Activated CD4-positive, alpha-beta T cell treated with anti-CD3 and anti-CD28 coated beads, Interleukin-2, amount 10 ng/mL, durations not matched to agents 24 days and 14 days (primary cell): ENCODE results near the gene F13A1. TPM values are rescaled to one million over a fixed set of nuclear protein-coding genes. Genes with fewer than 3 reads are reported as not detected.

Source experiments
- DNase-seq: peaks from one replicate; pipeline ENCODE4 v3.0.0; 2022
- H3K27ac Mint-ChIP-seq: one replicate; pipeline ENCODE4 v1.8.0; 2022; ENCODE audit warnings: mild to moderate bottlenecking, mixed read lengths
- H3K27me3 Mint-ChIP-seq: one replicate; pipeline ENCODE4 v1.8.0; 2022; ENCODE audit warnings: mixed read lengths
- H3K36me3 Mint-ChIP-seq: one replicate; pipeline ENCODE4 v1.8.0; 2022; ENCODE audit warnings: low read depth, mild to moderate bottlenecking, mixed read lengths
- H3K4me1 Mint-ChIP-seq: one replicate; pipeline ENCODE4 v1.8.0; 2021; ENCODE audit warnings: mixed read lengths
- H3K4me3 Mint-ChIP-seq: one replicate; pipeline ENCODE4 v1.8.0; 2022; ENCODE audit warnings: mild to moderate bottlenecking, moderate library complexity, mixed read lengths
- H3K9me3 Mint-ChIP-seq: one replicate; pipeline ENCODE4 v1.8.0; 2021; ENCODE audit warnings: mixed read lengths
- intact Hi-C: fragments of 100-400 bp; cut with micrococcal nuclease; formaldehyde crosslinking; loops from one replicate; pipeline ENCODE4 v1.15.1; 2023
- total RNA-seq: library from RNA; stranded (reverse); gene quantifications from 2 replicates; pipeline ENCODE4 v1.2.3, GENCODE V29; 2022

Gene F13A1
- total RNA-seq = not detected in 2 replicates

DNA sequence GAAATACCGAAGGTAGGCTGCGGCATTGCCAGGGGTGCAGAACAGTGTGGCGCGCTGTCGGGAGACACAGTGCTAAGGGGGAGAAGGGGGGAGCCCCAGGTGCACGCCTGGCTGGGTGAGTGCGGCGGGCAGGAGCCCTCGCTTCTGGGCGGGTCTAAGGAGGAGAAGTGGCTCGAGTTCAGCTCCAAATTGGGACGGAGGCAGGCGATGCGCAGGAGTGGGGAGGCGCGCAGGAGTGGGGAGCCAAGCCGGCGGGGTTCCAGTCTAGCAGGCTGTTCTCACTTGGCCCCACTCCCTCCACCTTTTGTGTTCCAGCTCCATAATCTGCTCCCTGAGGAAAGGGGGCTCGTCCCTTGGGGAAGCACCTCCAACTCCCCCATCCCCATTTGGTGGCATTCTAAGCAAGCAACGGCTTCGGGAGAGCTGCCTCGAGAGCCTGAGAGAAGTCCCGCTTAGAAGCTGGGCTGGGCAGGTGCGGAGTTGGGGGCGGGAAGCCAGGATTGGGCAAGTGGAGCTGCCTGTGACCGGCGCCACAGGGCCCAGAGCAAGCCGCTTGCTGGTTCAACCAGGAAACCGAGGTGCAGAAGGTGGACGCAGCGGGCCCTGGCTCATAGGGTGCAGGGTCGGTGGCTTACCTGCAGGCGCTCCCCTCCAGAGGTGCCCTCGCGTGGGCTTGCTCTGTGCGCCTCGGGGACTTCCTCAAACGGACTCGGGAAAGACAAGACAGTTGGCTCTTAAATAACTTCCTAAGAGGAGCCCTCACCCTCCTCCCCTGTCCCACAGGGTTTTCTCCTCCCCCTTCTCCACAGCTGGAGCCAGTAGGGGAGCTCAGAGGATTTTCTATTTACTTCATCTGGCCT, at the start of gene F13A1:
TSS of gene F13A1 (minus strand) at position 711 of the 860 bp plus-strand sequence. CDS start 1,998 bp downstream, outside the sequence.
- intact Hi-C loops = loop anchor here (10.0 kb wide), 1 partner anchor 225 kb away; no protein-coding TSS in a partner anchor
- Mint-ChIP-seq H3K27ac (no peak within 1 kb of the TSS), H3K36me3 (no peaks in the 10 kb centered on the region), H3K27me3 (peaks cover 51% of the 10 kb centered on the region), H3K4me1 (no peaks in the 10 kb centered on the region), H3K9me3 (no peaks in the 10 kb centered on the region), H3K4me3 (no peak within 1 kb of the TSS)
- DNase-seq = peak; percentile 47

DNA sequence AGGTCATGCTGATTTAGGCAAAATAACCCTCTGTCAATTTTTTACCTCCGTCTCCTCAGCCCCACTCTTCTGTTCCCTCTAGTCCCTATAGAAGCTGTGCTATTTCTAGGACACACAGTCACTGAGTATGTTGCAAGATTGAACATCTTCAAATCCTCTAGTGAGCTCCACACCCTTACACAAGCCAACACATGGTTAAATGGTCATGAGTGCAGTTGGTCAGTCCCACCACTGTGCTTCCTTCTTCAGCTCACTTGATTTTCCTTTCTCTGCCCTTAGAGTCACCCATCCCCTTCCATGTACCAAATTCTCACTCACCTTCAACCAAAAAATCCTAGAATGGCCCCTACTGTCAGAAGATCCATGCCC, 48.2 kb upstream of the F13A1 start:
- intact Hi-C loops = no loop called here
- no peaks in the 10 kb centered on the region for H3K36me3 Mint-ChIP-seq
- DNase-seq = no peak
- no peak overlapping the region for H3K4me3 Mint-ChIP-seq
- H3K27ac Mint-ChIP-seq = no peak overlapping the region
- no peaks in the 10 kb centered on the region for H3K4me1 Mint-ChIP-seq
- H3K9me3 Mint-ChIP-seq = no peaks in the 10 kb centered on the region
- H3K27me3 Mint-ChIP-seq = peaks cover 6% of the 10 kb centered on the region

DNA sequence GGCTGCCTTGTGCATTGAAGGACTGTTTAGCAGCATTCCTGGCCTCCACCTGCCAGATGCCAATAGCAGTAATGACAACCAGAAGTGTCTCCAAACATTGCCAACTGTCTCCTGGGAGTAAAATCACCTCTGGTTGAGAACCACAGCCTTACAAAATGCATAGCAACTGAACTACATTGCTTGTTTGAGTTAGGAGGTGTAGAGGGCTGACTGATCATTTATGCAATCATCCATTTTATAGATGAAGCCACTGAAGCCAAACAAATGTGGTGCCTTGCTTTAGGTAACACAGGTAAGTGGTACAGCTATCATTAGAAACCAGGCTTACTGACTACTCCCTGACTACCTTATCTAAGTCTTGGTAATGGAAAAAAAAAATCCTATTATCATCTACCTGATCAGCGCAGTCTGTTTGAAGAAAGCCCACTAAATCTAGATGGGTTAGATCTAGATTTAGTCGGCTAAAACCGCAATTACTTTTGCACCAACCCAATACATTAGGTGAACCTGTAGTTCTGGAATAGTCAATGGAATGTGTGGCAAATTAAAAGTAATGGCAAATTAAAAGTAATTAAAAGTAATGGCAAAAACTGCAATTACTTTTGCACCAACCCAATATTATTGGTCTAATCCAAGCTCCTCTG, 47.7 kb upstream of the F13A1 start:
- no peak for DNase-seq
- Mint-ChIP-seq H3K9me3 (no peaks in the 10 kb centered on the region), H3K27ac (no peak overlapping the region), H3K4me3 (no peak overlapping the region), H3K4me1 (no peaks in the 10 kb centered on the region), H3K27me3 (peaks cover 4% of the 10 kb centered on the region), H3K36me3 (no peaks in the 10 kb centered on the region)
- intact Hi-C loops = no loop called here

DNA sequence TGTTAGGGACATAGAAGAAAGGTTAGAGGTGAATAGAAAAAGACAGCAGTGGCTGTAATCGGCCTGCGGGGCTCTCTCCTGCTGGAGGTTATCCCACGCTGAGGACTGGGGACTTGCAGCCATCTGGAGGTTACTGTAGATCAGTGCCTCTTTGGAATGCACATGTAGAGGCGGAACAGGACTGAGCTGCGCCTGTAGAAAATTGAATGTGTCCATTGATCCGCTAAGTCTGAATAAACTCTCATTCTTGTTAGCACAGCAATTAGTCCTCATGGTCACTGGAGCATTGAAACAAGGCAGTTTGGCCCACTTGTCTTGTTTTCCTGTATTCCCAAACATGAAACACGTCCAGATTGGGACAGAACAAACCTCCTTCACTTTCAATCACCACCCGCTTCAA, 46.3 kb upstream of the F13A1 start:
- intact Hi-C loops = no loop called here
- Mint-ChIP-seq H3K9me3 (no peaks in the 10 kb centered on the region), H3K4me3 (no peak overlapping the region), H3K4me1 (no peaks in the 10 kb centered on the region), H3K36me3 (no peaks in the 10 kb centered on the region), H3K27ac (no peak overlapping the region), H3K27me3 (peaks cover 1% of the 10 kb centered on the region)
- no peak for DNase-seq

DNA sequence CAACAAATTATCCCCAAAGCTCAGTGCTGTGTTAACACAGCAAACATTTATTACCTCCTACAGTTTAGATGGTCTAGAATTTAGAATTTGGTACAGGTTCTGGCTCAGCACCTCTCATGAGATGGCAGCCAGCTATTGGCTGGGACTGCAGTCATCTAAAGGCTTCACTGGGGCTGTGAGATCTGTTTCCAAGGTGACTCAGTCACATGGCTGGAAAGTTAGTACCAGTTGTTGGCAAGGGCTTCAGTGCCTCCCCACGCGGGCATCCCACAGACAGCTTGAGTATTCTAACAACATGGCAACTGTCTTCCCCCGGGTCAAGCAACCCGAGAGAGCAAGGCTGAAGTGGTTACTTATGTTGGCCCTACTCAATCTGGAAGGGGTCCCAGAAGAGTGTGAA, 44.8 kb upstream of the F13A1 start:
- Mint-ChIP-seq H3K27ac (no peak overlapping the region), H3K4me1 (no peaks in the 10 kb centered on the region), H3K9me3 (no peaks in the 10 kb centered on the region), H3K36me3 (no peaks in the 10 kb centered on the region), H3K4me3 (no peak overlapping the region), H3K27me3 (no peaks in the 10 kb centered on the region)
- intact Hi-C loops = no loop called here
- no peak for DNase-seq

DNA sequence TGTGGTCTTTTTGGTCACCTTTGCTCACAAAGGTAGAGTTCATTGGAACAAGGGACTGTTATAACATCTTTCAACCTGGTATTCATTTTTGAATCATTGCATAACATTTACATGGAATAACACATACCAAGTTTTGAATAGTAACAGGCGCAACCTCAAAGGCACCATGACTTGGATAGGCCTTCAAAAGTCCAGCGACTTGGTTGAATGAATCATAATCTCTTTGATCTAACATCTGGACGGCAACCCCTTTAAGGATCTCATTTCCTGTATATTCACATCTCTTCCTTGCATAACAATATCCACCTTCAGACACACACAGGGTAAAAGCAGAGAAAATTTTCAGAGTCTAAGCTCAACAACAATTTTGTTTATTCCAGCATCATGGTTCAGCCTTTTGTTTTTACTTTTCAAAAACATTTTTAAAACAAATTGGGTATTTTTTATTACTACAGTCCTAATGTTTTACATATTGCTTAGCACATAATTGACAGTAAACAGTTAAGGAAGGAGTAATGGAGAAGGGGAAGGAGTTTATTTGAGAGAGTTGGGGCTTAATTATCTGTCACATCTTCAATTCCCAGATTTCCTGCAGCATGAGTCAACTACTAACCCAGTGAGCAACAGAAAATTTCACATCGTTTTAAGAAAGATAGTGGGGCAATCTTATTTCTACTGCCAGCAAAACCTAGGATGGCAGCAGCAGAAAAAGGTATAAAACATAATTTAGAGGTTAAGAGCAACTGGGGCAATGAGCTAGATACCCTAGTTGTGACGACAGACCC, 41.8 kb upstream of the F13A1 start:
- intact Hi-C loops = no loop called here
- Mint-ChIP-seq H3K36me3 (no peaks in the 10 kb centered on the region), H3K4me3 (no peak overlapping the region), H3K4me1 (no peaks in the 10 kb centered on the region), H3K27ac (no peak overlapping the region), H3K27me3 (peaks cover 2% of the 10 kb centered on the region), H3K9me3 (no peaks in the 10 kb centered on the region)
- no peak for DNase-seq

- DNase-seq = no peak
- no peaks in the 10 kb centered on the region for H3K36me3 Mint-ChIP-seq
- no peaks in the 10 kb centered on the region for H3K9me3 Mint-ChIP-seq
- intact Hi-C loops = no loop called here
- no peak overlapping the region for H3K4me3 Mint-ChIP-seq
- H3K27ac Mint-ChIP-seq = no peak overlapping the region
- H3K27me3 Mint-ChIP-seq = peaks cover 6% of the 10 kb centered on the region
- no peaks in the 10 kb centered on the region for H3K4me1 Mint-ChIP-seq
Observed at GRCh38 chr6:6357530-6357929, 37.1 kb upstream of the F13A1 start.

- Mint-ChIP-seq H3K4me3 (no peak overlapping the region), H3K27me3 (peaks cover 6% of the 10 kb centered on the region), H3K36me3 (no peaks in the 10 kb centered on the region), H3K27ac (no peak overlapping the region), H3K9me3 (no peaks in the 10 kb centered on the region), H3K4me1 (no peaks in the 10 kb centered on the region)
- intact Hi-C loops = no loop called here
- DNase-seq = no peak
Observed at GRCh38 chr6:6357032-6357431, 36.6 kb upstream of the F13A1 start.

DNA sequence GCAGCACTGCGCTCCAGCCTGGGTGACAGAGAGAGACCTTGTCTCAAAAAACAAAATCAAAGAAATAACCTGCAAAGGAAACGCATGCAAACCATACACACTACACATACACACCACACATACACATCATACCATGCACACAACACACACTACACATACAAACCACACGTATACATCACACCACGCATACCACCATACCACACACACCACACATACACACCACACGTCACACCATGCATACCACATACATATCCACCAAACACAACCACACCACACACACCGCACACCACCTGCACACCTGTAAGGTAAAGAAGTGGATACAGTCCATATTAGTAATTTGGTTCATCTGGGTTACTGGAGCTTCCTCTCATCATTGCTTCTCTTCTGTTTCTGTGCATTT, 32.3 kb upstream of the F13A1 start:
- Mint-ChIP-seq H3K9me3 (no peaks in the 10 kb centered on the region), H3K27me3 (peaks cover 6% of the 10 kb centered on the region), H3K27ac (no peak overlapping the region), H3K36me3 (no peaks in the 10 kb centered on the region), H3K4me1 (no peaks in the 10 kb centered on the region), H3K4me3 (no peak overlapping the region)
- intact Hi-C loops = no loop called here
- no peak for DNase-seq

DNA sequence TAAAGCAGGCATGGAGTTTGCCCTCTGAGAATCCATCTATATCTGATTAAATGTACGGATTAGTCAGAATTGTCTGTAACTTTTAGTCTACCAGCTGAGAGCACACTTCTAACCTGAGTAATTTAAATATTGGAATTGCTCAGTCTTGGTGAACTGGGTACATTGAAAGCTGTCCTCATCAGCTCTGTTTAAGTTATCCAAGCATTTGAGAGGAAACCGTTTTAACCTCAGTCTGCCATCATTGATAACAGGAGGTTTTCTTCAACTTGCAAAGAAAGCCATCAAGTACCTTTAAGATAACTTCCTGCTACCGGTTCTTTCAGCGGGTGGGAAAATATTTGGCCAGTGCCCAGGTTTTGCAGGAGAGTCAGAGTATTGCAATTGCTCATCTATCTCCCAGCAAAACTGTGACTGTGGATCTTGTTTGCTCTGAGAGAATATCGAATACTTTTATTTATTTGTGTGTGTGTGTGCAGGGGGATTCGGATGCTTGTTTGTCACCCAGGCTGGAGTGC, 31.1 kb upstream of the F13A1 start:
- peaks cover 9% of the 10 kb centered on the region for H3K27me3 Mint-ChIP-seq
- no peak for DNase-seq
- intact Hi-C loops = no loop called here
- H3K9me3 Mint-ChIP-seq = no peaks in the 10 kb centered on the region
- H3K4me3 Mint-ChIP-seq = no peak overlapping the region
- H3K36me3 Mint-ChIP-seq = no peaks in the 10 kb centered on the region
- H3K4me1 Mint-ChIP-seq = no peaks in the 10 kb centered on the region
- no peak overlapping the region for H3K27ac Mint-ChIP-seq

DNA sequence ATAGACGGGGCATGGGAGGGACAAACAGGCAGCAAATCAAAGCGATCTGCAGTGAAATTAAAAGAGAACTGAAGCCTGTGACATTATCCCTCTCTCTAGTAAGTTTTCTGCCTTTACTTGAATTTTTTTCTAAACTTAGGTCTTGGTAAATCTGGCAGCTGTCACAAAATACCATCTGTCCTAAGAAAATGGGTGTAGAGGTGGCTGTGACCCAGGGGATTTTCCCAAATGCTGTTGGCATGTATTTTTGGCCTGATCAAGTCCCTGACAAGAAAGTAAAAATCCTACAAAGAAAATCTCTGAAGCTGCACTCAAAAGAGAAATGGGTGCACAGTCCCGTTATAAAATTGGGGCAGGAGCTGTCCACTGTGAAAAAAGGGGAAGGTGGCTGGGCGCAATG, 30.2 kb upstream of the F13A1 start:
- H3K4me3 Mint-ChIP-seq = no peak overlapping the region
- peaks cover 12% of the 10 kb centered on the region for H3K27me3 Mint-ChIP-seq
- DNase-seq = no peak
- intact Hi-C loops = no loop called here
- H3K36me3 Mint-ChIP-seq = no peaks in the 10 kb centered on the region
- no peak overlapping the region for H3K27ac Mint-ChIP-seq
- H3K4me1 Mint-ChIP-seq = no peaks in the 10 kb centered on the region
- no peaks in the 10 kb centered on the region for H3K9me3 Mint-ChIP-seq

GRCh38 chr6:6348256-6348655, 27.8 kb upstream of the F13A1 start:
- Mint-ChIP-seq H3K27me3 (peaks cover 10% of the 10 kb centered on the region), H3K9me3 (no peaks in the 10 kb centered on the region), H3K36me3 (no peaks in the 10 kb centered on the region), H3K4me3 (no peak overlapping the region), H3K27ac (no peak overlapping the region), H3K4me1 (no peaks in the 10 kb centered on the region)
- no peak for DNase-seq
- intact Hi-C loops = no loop called here

GRCh38 chr6:6346427-6347023, 26.1 kb upstream of the F13A1 start:
- Mint-ChIP-seq H3K27ac (no peak overlapping the region), H3K4me3 (no peak overlapping the region), H3K9me3 (no peaks in the 10 kb centered on the region), H3K4me1 (no peaks in the 10 kb centered on the region), H3K36me3 (no peaks in the 10 kb centered on the region), H3K27me3 (peaks cover 14% of the 10 kb centered on the region)
- DNase-seq = no peak
- intact Hi-C loops = no loop called here
